OCI-LY3 (cell line): ENCODE results near the gene TMEM11.

Experiments
- H2AFZ ChIP-seq: fragments of 200-600, 300-600 bp; shearing (Covaris generic); 2 replicates; pipeline ENCODE4 v1.6.0; 2014; ENCODE audit warnings: antibody characterized with exemption, low read depth, low read length
- H3K27ac ChIP-seq: fragments of 200-600, 300-600 bp; sonication (generic); 2 replicates; pipeline ENCODE4 v1.5.1; 2014; ENCODE audit warnings: mild to moderate bottlenecking, low read length, moderate library complexity, mixed read lengths
- H3K27me3 ChIP-seq: fragments of 200-600, 300-600 bp; sonication (generic); 2 replicates; pipeline ENCODE4 v1.6.1; 2014; ENCODE audit warnings: low read depth, low read length, mixed read lengths
- H3K36me3 ChIP-seq: fragments of 200-600, 300-600 bp; sonication (generic); replicated peaks from 2 replicates; pipeline ENCODE3; 2014; ENCODE audit warnings: low read depth, low read length, mixed read lengths
- H3K4me1 ChIP-seq: fragments of 300-600, 200-600 bp; sonication (generic); 2 replicates; pipeline ENCODE4 v1.6.1; 2014; ENCODE audit warnings: low read length, mixed read lengths
- H3K4me2 ChIP-seq: fragments of 200-600, 300-600 bp; sonication (generic); 2 replicates; pipeline ENCODE4 v1.6.1; 2014; ENCODE audit warnings: low read length, mixed read lengths
- H3K4me3 ChIP-seq: fragments of 300-600, 200-600 bp; sonication (generic); 2 replicates; pipeline ENCODE4 v1.5.1; 2014; ENCODE audit warnings: antibody characterized with exemption, mild to moderate bottlenecking, low read length, moderate library complexity
- H3K79me2 ChIP-seq: fragments of 300-600, 200-600 bp; shearing (Covaris generic); 2 replicates; pipeline ENCODE4 v1.6.1; 2014; ENCODE audit warnings: mild to moderate bottlenecking, low read length, mixed read lengths
- H3K9ac ChIP-seq: fragments of 300-600, 200-600 bp; shearing (Covaris generic); 2 replicates; pipeline ENCODE4 v1.6.0; 2014; ENCODE audit warnings: mild to moderate bottlenecking, low read length, moderate library complexity
- H3K9me3 ChIP-seq: fragments of 200-600, 300-600 bp; shearing (Covaris generic); 2 replicates; pipeline ENCODE4 v1.6.1; 2014; ENCODE audit warnings: low read length, mixed read lengths; ENCODE audit not compliant: insufficient read depth
- H4K20me1 ChIP-seq: fragments of 200-600, 300-600 bp; sonication (generic); 2 replicates; pipeline ENCODE4 v1.6.1; 2016; ENCODE audit warnings: low read length, mixed read lengths; ENCODE audit not compliant: insufficient read depth
- CTCF ChIP-seq: fragments of 200-600, 300-600 bp; sonication (generic); IDR thresholded peaks from 2 replicates; pipeline ENCODE4 v1.5.1; 2014; ENCODE audit warnings: antibody characterized with exemption, low read length, low read depth
- EZH2phosphoT487 ChIP-seq: fragments of 200-600 bp; shearing (Covaris generic); IDR thresholded peaks from 2 replicates; pipeline ENCODE4 v1.6.1; 2018; ENCODE audit warnings: antibody characterized with exemption, mixed run types, low read depth

The TMEM11 gene

GRCh38 chr17:21248500-21248899 is 34.5 kb upstream of the TMEM11 start:
- no peaks in the 10 kb centered on the region for H3K36me3 ChIP-seq
- no peak overlapping the region for H3K4me3 ChIP-seq
- no peak for TF ChIP-seq EZH2phosphoT487
- no peak for TF ChIP-seq CTCF
- no peak overlapping the region for H3K27ac ChIP-seq
- H3K4me2 ChIP-seq = no peak overlapping the region
- H3K27me3 ChIP-seq = no peaks in the 10 kb centered on the region
- H2AFZ ChIP-seq = no peak overlapping the region
- H3K9ac ChIP-seq = no peak overlapping the region
- no peaks in the 10 kb centered on the region for H3K79me2 ChIP-seq
- no peaks in the 10 kb centered on the region for H3K9me3 ChIP-seq
- no peaks in the 10 kb centered on the region for H3K4me1 ChIP-seq
- no peaks in the 10 kb centered on the region for H4K20me1 ChIP-seq

- H3K4me1 ChIP-seq = no peaks in the 10 kb centered on the region
- H3K9ac ChIP-seq = no peak overlapping the region
- no peaks in the 10 kb centered on the region for H3K9me3 ChIP-seq
- no peak overlapping the region for H3K4me3 ChIP-seq
- H4K20me1 ChIP-seq = no peaks in the 10 kb centered on the region
- H3K79me2 ChIP-seq = no peaks in the 10 kb centered on the region
- TF ChIP-seq EZH2phosphoT487 (no peak), CTCF (no peak)
- H3K4me2 ChIP-seq = no peak overlapping the region
- no peaks in the 10 kb centered on the region for H3K36me3 ChIP-seq
- no peak overlapping the region for H3K27ac ChIP-seq
- no peaks in the 10 kb centered on the region for H3K27me3 ChIP-seq
- no peak overlapping the region for H2AFZ ChIP-seq
Observed at GRCh38 chr17:21247552-21248258, 33.7 kb upstream of the TMEM11 start.

GRCh38 chr17:21246698-21247097 is 32.7 kb upstream of the TMEM11 start:
- Histone ChIP-seq H2AFZ (no peak overlapping the region), H3K9me3 (no peaks in the 10 kb centered on the region), H4K20me1 (no peaks in the 10 kb centered on the region), H3K36me3 (no peaks in the 10 kb centered on the region), H3K9ac (no peak overlapping the region), H3K4me1 (no peaks in the 10 kb centered on the region), H3K4me2 (no peak overlapping the region), H3K4me3 (no peak overlapping the region), H3K79me2 (no peaks in the 10 kb centered on the region), H3K27me3 (no peaks in the 10 kb centered on the region), H3K27ac (no peak overlapping the region)
- TF ChIP-seq EZH2phosphoT487 (no peak), CTCF (no peak)

GRCh38 chr17:21245639-21246084 is 31.7 kb upstream of the TMEM11 start:
- Histone ChIP-seq H3K9me3 (no peaks in the 10 kb centered on the region), H3K27ac (no peak overlapping the region), H3K4me2 (no peak overlapping the region), H3K36me3 (no peaks in the 10 kb centered on the region), H3K27me3 (no peaks in the 10 kb centered on the region), H3K4me3 (no peak overlapping the region), H3K79me2 (no peaks in the 10 kb centered on the region), H4K20me1 (no peaks in the 10 kb centered on the region), H2AFZ (no peak overlapping the region), H3K9ac (no peak overlapping the region), H3K4me1 (no peaks in the 10 kb centered on the region)
- TF ChIP-seq EZH2phosphoT487 (no peak), CTCF (no peak)
